Endodermal cell (in vitro differentiated cells): ENCODE measurements around the gene NAA35. TPM values are rescaled to one million over a fixed set of nuclear protein-coding genes. Genes with fewer than 3 reads are reported as not detected.
"Not testable (repeated sequence)": the region's sequence is repeated elsewhere in the genome, so short reads cannot be mapped to it uniquely, and the experiment has no call there.

Source experiments
- DNase-seq: peaks from one replicate; pipeline ENCODE4 v3.0.0-alpha.2; 2017
- H3K27ac ChIP-seq: 2 replicates; pipeline ENCODE4 v1.5.1; 2013; ENCODE audit warnings: mild to moderate bottlenecking, low read depth, low read length, moderate library complexity
- H3K27me3 ChIP-seq: 2 replicates; pipeline ENCODE4 v1.6.1; 2013; ENCODE audit warnings: mild to moderate bottlenecking, low read length, moderate library complexity; ENCODE audit not compliant: insufficient read depth, control insufficient read depth, poor library complexity, severe bottlenecking
- H3K36me3 ChIP-seq: 2 replicates; pipeline ENCODE4 v1.7.0; 2013; ENCODE audit warnings: mild to moderate bottlenecking, low read length, moderate library complexity; ENCODE audit not compliant: control insufficient read depth, insufficient read depth
- H3K4me1 ChIP-seq: one replicate; pipeline ENCODE4 v1.7.0; 2013; ENCODE audit warnings: low read length; ENCODE audit not compliant: control insufficient read depth, insufficient read depth
- H3K4me3 ChIP-seq: 2 replicates; pipeline ENCODE4 v1.5.1; 2013; ENCODE audit warnings: mild to moderate bottlenecking, low read length, moderate library complexity
- H3K9ac ChIP-seq: 2 replicates; pipeline ENCODE4 v1.6.1; 2013; ENCODE audit warnings: mild to moderate bottlenecking, low read length, moderate library complexity; ENCODE audit not compliant: poor library complexity, severe bottlenecking; ENCODE audit errors: extremely low read depth
- H3K9me3 ChIP-seq: 2 replicates; pipeline ENCODE4 v1.6.1; 2013; ENCODE audit warnings: mild to moderate bottlenecking, low read length, moderate library complexity; ENCODE audit not compliant: control insufficient read depth
- H3K27ac Mint-ChIP-seq: 2 replicates; pipeline ENCODE4 v1.8.0; 2020; ENCODE audit warnings: mixed read lengths
- H3K27me3 Mint-ChIP-seq: 2 replicates; pipeline ENCODE4 v1.8.0; 2021; ENCODE audit warnings: mild to moderate bottlenecking, mixed read lengths; ENCODE audit not compliant: insufficient read depth
- H3K36me3 Mint-ChIP-seq: 2 replicates; pipeline ENCODE4 v1.8.0; 2020; ENCODE audit warnings: low read depth, mixed read lengths
- H3K4me1 Mint-ChIP-seq: 2 replicates; pipeline ENCODE4 v1.8.0; 2020; ENCODE audit warnings: mixed read lengths
- H3K4me3 Mint-ChIP-seq: 2 replicates; pipeline ENCODE4 v1.8.0; 2020; ENCODE audit warnings: mild to moderate bottlenecking, moderate library complexity, mixed read lengths
- H3K9me3 Mint-ChIP-seq: 2 replicates; pipeline ENCODE4 v1.8.0; 2020; ENCODE audit warnings: mild to moderate bottlenecking, mixed read lengths
- CTCF ChIP-seq: fragments of 200-600 bp; sonication (generic); conservative IDR thresholded peaks from 2 replicates; pipeline ENCODE4 v1.5.0; 2021; ENCODE audit warnings: antibody characterized with exemption, mild to moderate bottlenecking
- WGBS, 2 experiments: methylation state at CpG; one replicate each; pipeline versions ENCODE4 v1.1.5 to v1.1.7; 2013; ENCODE audit warnings: missing lambda C conversion rate in 2 of 2, mixed read lengths in 1 of 2; ENCODE audit not compliant: insufficient coverage in 1 of 2, insufficient read length in 1 of 2; 5-methylcytosine and 5-hydroxymethylcytosine counted together
- total RNA-seq, 2 donors: library from RNA; stranded (reverse); fragmentation: NEBNext Ultra II Directional in 1 of 2; extraction: Animal tissue kit (Norgen Biotek cat#: 25700) in 1 of 2; gene quantifications; 2 replicates in 1 of 2; 3 replicates in 1 of 2; pipeline ENCODE4 v1.2.1, GENCODE V29; 2021

The NAA35 gene
- total RNA-seq, 2 donors from 2014 or later = 30.3 to 31.4 TPM

GRCh38 chr9:85925493-85925892, 15.5 kb upstream of the NAA35 start:
- Mint-ChIP-seq H3K36me3 (no peaks in the 10 kb centered on the region), H3K4me3 (no peak overlapping the region), H3K9me3 (no peaks in the 10 kb centered on the region), H3K27me3 (no peaks in the 10 kb centered on the region), H3K27ac (no peak overlapping the region), H3K4me1 (no peaks in the 10 kb centered on the region)
- Histone ChIP-seq H3K9me3 (no peaks in the 10 kb centered on the region), H3K36me3 (no peaks in the 10 kb centered on the region), H3K4me3 (no peak overlapping the region), H3K4me1 (no peaks in the 10 kb centered on the region), H3K27ac (no peak overlapping the region), H3K27me3 (no peaks in the 10 kb centered on the region), H3K9ac (no peak overlapping the region)
- no peak for DNase-seq
- no peak for TF ChIP-seq CTCF
- 94 to 95% methylated on average over 2 to 5 of the region's 5 CpGs for WGBS, 2 experiments

- WGBS, 2 experiments = 94% methylated on average over 2 of the region's 2 CpGs; no CpG with 5 or more reads in 1 of the 2 experiments
- H3K27me3 ChIP-seq = no peaks in the 10 kb centered on the region
- Mint-ChIP-seq H3K36me3 (no peaks in the 10 kb centered on the region), H3K4me1 (no peaks in the 10 kb centered on the region), H3K9me3 (no peaks in the 10 kb centered on the region), H3K27ac (no peak overlapping the region), H3K4me3 (no peak overlapping the region), H3K27me3 (no peaks in the 10 kb centered on the region)
- H3K36me3 ChIP-seq = no peaks in the 10 kb centered on the region
- H3K9ac ChIP-seq = no peak overlapping the region
- H3K9me3 ChIP-seq = no peaks in the 10 kb centered on the region
- no peak overlapping the region for H3K27ac ChIP-seq
- TF ChIP-seq CTCF = no peak
- no peaks in the 10 kb centered on the region for H3K4me1 ChIP-seq
- no peak for DNase-seq
- H3K4me3 ChIP-seq = no peak overlapping the region
Observed at GRCh38 chr9:85927076-85927475, 13.9 kb upstream of the NAA35 start.

GRCh38 chr9:85931495-85931894, 9.5 kb upstream of the NAA35 start:
- Histone ChIP-seq H3K4me3 (no peak overlapping the region), H3K27me3 (no peaks in the 10 kb centered on the region), H3K9ac (no peak overlapping the region), H3K27ac (no peak overlapping the region), H3K9me3 (no peaks in the 10 kb centered on the region), H3K4me1 (no peaks in the 10 kb centered on the region), H3K36me3 (no peaks in the 10 kb centered on the region)
- Mint-ChIP-seq H3K4me3 (no peak overlapping the region), H3K36me3 (no peaks in the 10 kb centered on the region), H3K4me1 (no peaks in the 10 kb centered on the region), H3K27ac (no peak overlapping the region), H3K27me3 (no peaks in the 10 kb centered on the region), H3K9me3 (peaks cover 3% of the 10 kb centered on the region)
- DNase-seq = no peak
- no peak for TF ChIP-seq CTCF
- WGBS, 2 experiments = 93 to 100% methylated on average over 1 to 2 of the region's 2 CpGs

- 96 to 100% methylated on average over 6 to 14 of the region's 14 CpGs for WGBS, 2 experiments
- not testable (repeated sequence) for H3K27me3 Mint-ChIP-seq, H3K36me3 ChIP-seq, H3K4me1 Mint-ChIP-seq, H3K27ac Mint-ChIP-seq, H3K9me3 ChIP-seq, H3K4me1 ChIP-seq, DNase-seq, H3K36me3 Mint-ChIP-seq, H3K4me3 Mint-ChIP-seq, H3K4me3 ChIP-seq, H3K9ac ChIP-seq, H3K27ac ChIP-seq, H3K27me3 ChIP-seq
- H3K9me3 Mint-ChIP-seq = peaks cover 10% of the 10 kb centered on the region
Observed at GRCh38 chr9:85935950-85936349, 5.0 kb upstream of the NAA35 start.
